Measurements from ENCODE around the gene NAGLU.
"Not testable (repeated sequence)": the region's sequence is repeated elsewhere in the genome, so short reads cannot be mapped to it uniquely, and the experiment has no call there.

The NAGLU gene

GRCh38 chr17:42545755-42546505 is 9.9 kb downstream of the NAGLU start:
- DNase-seq = not testable (repeated sequence)

DNA sequence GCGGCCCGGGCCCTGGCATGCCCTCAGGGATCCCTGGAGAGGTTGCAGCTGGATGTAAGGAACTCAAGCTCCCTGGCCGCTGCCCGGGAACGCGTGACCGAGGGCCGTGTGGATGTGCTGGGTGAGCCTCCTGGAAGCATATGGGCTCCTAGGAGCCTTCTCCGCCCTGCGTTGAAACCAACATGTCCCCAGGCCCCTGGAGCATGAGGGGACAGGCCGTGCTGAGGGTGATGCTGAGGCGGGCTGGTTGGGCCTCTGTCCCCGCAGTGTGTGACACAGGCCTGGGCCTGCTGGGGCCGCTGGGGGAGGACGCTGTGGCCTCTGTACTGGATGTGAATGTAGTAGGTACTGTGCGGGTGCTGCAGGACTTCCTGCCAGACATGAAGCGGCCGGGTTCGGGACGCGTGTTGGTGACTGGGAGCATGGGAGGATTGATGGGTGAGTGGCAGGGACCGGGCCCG is 11.0 kb downstream of the NAGLU start:
- no peak for DNase-seq

- DNase-seq = no peak
Observed at GRCh38 chr17:42547698-42548069, 11.6 kb downstream of the NAGLU start.

DNA sequence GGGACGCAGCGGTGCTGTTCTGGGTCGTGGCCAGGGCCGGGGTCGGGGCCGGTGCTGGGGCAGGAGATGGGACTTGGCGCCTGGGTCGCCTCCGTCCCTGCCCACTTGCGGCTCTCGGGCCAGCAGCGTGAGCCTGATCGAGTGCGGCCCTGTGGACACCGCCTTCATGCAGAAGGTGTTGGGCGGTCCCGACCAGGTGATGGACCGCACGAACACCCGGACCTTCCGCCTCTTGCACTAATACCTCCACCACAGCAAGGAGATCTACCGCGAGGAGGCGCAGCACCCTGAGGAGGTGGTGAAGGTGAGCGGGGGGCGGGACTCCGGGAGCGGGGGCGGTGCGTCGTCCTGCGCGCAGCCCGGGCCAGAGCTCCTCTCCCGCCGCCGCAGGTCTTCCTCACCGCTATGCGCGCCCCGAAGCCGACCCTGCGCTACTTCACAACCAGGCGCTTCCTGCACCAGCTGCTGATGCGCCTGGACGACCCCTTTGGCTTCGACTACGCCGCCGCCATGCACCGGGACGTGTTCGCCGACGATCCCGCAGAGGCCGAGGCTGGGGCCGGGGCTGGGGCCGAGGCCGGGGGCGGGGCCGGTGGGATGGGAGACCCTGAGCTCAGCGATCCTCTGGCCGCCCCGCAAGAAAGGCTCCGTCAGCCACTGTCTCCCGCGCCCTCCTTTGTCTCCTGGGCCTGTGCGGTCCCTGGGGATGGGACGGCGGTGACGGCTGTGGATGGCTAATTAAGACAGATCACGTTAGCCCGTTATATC is 12.2 kb downstream of the NAGLU start:
- DNase-seq = peak; percentile 82

- DNase-seq = no peak
Observed at GRCh38 chr17:42548993-42549755, 13.1 kb downstream of the NAGLU start.

- DNase-seq = not testable (repeated sequence)
Observed at GRCh38 chr17:42552736-42553135, 16.7 kb downstream of the NAGLU start, which contains the start of gene HSD17B1. Gene HSD17B1 (plus strand): TSS chr17:42552923. CDS start chr17:42552934, 11 bp downstream.

GRCh38 chr17:42553161-42553818 is 17.2 kb downstream of the NAGLU start:
- no peak for DNase-seq

- peak; percentile 42 for DNase-seq
Observed at GRCh38 chr17:42553866-42554249, 17.8 kb downstream of the NAGLU start.

DNA sequence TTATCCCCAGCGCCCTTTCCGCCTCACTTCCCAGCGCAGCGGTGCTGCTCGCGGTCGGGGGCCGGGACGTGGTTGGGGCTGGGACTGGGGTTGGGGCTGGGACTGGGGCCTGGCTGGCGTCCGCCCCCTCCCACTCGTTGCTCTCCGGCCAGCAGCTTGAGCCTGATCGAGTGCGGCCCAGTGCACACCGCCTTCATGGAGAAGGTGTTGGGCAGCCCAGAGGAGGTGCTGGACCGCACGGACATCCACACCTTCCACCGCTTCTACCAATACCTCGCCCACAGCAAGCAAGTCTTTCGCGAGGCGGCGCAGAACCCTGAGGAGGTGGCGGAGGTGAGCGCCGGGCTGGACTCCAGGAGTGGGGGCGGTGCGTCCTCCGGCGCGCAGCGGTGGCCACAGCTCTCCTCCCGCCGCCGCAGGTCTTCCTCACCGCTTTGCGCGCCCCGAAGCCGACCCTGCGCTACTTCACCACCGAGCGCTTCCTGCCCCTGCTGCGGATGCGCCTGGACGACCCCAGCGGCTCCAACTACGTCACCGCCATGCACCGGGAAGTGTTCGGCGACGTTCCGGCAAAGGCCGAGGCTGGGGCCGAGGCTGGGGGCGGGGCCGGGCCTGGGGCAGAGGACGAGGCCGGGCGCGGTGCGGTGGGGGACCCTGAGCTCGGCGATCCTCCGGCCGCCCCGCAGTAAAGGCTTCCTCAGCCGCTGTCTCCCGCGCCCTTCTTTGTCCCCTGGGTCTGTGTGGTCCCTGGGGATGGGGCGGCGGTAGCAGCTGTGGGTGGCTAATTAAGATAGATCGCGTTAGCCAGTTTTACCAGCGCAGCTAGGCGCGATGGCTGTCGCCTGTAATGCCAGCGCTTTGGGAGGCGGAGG is 18.4 kb downstream of the NAGLU start:
- peak; percentile 90 for DNase-seq

DNA sequence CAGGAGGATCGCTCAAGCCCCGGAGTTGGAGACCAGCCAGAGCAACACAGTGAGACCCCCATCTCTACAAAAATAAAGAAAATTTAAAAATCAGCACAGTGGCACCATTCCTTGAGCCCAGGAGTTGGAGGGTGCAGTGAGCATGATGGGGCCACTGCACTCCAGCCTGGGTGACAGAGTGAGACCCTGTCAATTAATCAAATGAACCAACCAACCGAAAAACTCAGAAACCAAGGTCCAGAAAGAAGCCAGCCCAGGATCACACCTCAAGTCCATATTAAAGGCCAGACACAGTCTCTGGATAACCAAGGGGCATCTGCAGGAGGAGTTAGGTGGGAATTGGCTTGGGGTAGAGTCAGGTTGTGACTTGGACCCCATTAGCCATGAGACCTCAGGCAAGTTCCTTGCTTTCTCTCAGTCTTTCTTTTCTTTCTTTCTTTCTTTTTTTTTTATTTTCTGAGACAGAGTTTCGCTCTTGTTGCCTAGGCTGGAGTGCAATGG is 19.1 kb downstream of the NAGLU start:
- no peak for DNase-seq

GRCh38 chr17:42555961-42556617 is 20.0 kb downstream of the NAGLU start:
- not testable (repeated sequence) for DNase-seq

- DNase-seq = no peak
Observed at GRCh38 chr17:42559075-42559474, 23.0 kb downstream of the NAGLU start.

- DNase-seq = no peak
Observed at GRCh38 chr17:42560246-42560645, 24.2 kb downstream of the NAGLU start.

DNA sequence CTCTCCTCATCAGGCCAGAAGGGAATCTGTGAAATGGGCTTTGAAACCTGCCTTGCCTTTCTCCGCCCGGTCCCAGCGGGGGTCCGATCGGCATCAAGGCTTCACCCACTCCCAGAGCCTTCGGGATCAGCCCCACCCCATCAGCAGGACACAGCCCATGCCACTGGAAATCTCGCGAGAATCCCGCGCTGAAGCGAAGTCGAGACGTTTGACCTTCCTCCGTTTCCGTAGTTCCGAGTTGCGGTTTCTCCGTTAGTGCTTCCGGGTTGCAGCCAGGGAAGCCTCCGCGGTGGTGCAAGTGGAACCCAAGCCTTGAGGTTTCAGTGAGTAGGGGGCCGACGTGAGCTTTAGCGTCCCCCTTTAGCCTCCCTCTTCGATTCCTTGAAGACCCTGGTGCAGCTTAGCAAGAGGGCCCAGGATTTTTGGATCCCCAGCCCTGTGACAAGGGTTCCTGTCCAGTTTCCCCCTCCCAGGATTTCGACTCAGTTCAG is 25.9 kb downstream of the NAGLU start, which contains the start of gene COASY:
Gene COASY, plus strand, starts transcription at position 252 of the 491 bp plus-strand sequence. CDS start 475 bp downstream, outside the sequence.
- peak; percentile 97 for DNase-seq

- no peak for DNase-seq
Observed at GRCh38 chr17:42562388-42563142, 26.5 kb downstream of the NAGLU start.

DNA sequence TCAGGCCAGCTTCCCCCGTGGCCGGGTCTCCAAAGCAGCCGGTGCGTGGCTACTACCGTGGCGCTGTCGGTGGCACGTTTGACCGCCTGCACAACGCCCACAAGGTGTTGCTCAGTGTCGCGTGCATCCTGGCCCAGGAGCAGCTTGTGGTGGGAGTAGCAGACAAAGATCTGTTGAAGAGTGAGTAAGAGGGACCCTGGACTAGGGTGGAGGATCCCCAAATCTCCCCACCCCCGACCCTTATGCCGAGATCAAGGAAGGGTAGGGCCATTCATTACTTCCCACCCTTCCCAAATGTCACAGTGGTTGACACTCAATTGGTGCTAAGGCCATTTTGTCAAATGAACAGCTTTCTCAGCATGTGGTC is 27.1 kb downstream of the NAGLU start:
- no peak for DNase-seq

GRCh38 chr17:42563543-42563942 is 27.5 kb downstream of the NAGLU start:
- no peak for DNase-seq

GRCh38 chr17:42563950-42564349 is 27.9 kb downstream of the NAGLU start:
- no peak for DNase-seq

GRCh38 chr17:42564815-42565522 is 28.9 kb downstream of the NAGLU start:
- DNase-seq = no peak
